GM12875 (cell line): ENCODE results near the gene AGAP1.

Experiments
- H3K4me3 ChIP-seq: one replicate; pipeline ENCODE4 v1.5.1; 2011; ENCODE audit warnings: low read depth, low read length, control low read depth
- TF ChIP-seq, protein P1 (sequence below): IDR thresholded peaks from 2 replicates; pipeline ENCODE4 v1.5.1; 2011; ENCODE audit warnings: low read depth, mild to moderate bottlenecking, control low read depth, inconsistent platforms, low read length, moderate library complexity, borderline replicate concordance; ENCODE audit not compliant: insufficient read depth

The AGAP1 gene

DNA sequence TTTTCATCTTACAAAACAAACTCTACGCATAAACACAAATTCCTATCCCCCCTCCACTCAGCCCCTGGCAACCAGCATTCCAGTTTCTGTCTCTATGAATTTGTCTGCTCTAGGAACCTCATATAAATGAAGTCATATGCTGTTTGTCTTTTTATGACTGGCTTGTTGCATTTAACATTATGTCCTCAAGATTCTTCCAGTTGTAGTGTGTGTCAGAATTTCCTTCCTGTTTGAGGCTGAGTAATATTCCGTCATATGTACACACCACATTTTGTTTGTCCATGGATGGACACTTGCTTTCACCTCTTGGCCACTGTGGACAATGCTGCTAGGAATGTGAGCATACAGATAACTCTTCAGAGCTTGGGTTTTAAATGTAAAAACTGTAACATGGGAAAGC is 402.2 kb downstream of the AGAP1 start:
- H3K4me3 ChIP-seq = no peak overlapping the region
- TF ChIP-seq, protein P1, sequence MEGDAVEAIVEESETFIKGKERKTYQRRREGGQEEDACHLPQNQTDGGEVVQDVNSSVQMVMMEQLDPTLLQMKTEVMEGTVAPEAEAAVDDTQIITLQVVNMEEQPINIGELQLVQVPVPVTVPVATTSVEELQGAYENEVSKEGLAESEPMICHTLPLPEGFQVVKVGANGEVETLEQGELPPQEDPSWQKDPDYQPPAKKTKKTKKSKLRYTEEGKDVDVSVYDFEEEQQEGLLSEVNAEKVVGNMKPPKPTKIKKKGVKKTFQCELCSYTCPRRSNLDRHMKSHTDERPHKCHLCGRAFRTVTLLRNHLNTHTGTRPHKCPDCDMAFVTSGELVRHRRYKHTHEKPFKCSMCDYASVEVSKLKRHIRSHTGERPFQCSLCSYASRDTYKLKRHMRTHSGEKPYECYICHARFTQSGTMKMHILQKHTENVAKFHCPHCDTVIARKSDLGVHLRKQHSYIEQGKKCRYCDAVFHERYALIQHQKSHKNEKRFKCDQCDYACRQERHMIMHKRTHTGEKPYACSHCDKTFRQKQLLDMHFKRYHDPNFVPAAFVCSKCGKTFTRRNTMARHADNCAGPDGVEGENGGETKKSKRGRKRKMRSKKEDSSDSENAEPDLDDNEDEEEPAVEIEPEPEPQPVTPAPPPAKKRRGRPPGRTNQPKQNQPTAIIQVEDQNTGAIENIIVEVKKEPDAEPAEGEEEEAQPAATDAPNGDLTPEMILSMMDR = no peak

DNA sequence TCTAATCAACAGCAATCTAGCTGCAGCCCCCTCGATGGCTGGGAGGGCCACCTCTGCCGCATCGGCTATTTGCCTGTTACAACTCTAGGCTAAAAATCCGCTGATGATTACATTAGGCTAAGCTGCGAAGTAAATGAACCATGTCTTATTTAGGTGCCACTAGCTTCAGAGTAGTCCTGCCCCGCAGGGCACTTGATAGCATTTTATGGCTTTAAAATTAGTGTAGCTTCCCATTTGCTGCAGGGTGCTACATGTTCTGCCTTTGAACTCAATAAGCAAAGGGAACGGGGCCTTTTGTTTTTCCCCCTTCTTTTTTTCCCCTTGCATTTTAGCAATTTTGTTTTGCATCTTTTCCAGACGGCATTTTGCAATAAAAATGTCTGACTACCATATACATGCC is 404.1 kb downstream of the AGAP1 start:
- H3K4me3 ChIP-seq = no peak overlapping the region
- TF ChIP-seq, protein P1 = no peak

DNA sequence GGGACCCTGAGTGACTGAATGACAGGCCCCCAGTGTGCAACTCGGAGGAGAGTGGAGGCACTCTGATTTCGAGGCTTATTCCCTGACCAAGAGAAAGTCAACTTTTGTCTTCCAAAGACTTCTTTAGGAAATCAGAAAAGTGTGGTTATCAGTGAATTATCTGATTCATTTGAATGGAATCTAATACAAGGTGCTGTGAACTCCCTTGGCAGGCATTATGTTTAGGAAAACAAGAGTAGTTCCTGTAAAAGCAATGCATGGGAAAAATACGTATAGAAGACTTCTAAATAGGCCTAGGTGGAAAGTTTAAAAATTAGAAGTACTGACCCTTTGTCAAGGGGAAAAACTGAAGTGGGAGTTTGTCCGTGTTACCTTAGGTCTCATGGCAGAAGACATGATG is 404.9 kb downstream of the AGAP1 start:
- TF ChIP-seq, protein P1 = no peak
- H3K4me3 ChIP-seq = no peak overlapping the region

GRCh38 chr2:235900631-235901030 is 406.8 kb downstream of the AGAP1 start:
- H3K4me3 ChIP-seq = no peak overlapping the region
- TF ChIP-seq, protein P1 = no peak

GRCh38 chr2:235901243-235901642 is 407.4 kb downstream of the AGAP1 start:
- H3K4me3 ChIP-seq = no peak overlapping the region
- TF ChIP-seq, protein P1 = no peak

DNA sequence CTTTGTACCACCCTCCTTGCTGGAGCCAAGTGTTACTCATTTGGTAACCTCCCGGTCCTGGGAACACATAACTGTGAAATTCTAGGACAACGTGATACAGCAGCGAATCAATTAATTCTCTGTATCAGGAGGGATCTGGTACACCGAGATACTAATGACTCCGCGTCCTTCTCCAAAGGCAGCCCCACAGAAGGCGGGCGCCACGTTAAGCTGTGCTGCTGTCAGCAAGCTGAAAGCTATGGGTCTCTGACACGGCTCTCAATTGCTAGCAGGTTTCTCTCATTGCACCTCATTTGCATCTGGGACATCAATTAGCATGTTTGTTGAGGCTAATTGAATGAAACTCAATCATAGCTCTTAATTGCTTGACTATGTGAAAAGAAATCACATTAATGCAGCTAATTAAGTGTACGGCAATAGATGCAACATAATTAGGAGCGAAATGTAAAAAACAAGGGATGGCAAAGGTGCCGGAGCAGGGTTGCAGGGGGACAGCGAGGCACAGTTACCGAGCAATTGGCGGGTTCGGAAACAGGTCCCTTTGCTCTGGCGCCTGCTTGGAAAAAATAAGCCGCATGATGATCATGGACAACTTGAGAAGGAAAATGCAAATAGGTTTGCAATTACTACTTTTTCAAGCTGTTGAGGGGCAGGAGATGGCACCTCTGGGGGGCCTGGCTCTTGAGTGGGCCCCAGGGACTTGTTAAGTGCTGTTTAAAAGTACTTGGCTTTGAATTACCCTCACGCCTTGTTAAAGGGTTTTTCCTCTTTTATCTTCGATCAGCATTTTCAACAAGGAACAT is 410.1 kb downstream of the AGAP1 start:
- TF ChIP-seq, protein P1 = no peak
- no peak overlapping the region for H3K4me3 ChIP-seq

- no peak overlapping the region for H3K4me3 ChIP-seq
- TF ChIP-seq, protein P1 = no peak
Observed at GRCh38 chr2:235904585-235904931, 410.7 kb downstream of the AGAP1 start.
